22Rv1 (cell line): ENCODE results near the gene GYG2.

ENCODE experiments used
- CTCF ChIP-seq: fragments of 450-650 bp; IDR thresholded peaks from 2 replicates; pipeline ENCODE4 v1.5.1; 2017; ENCODE audit warnings: mild to moderate bottlenecking
- ZFX ChIP-seq: fragments of 450-650 bp; IDR thresholded peaks from 2 replicates; pipeline ENCODE4 v1.6.1; 2017; ENCODE audit warnings: antibody characterized with exemption, borderline replicate concordance

- TF ChIP-seq CTCF (no peak), ZFX (no peak)
Observed at GRCh38 chrX:2924151-2924550, 95.4 kb downstream of the GYG2 start.
